ENCODE results near the gene PLXDC2. TPM values are rescaled to one million over a fixed set of nuclear protein-coding genes. Genes with fewer than 3 reads are reported as not detected.
"Not testable (repeated sequence)": the region's sequence is repeated elsewhere in the genome, so short reads cannot be mapped to it uniquely, and the experiment has no call there.

PLXDC2 gene
- total and polyA plus RNA-seq, 2 donors (not counting 1 experiment from before 2014, with no cell fraction given) = 4.2 to 5.1 TPM

DNA sequence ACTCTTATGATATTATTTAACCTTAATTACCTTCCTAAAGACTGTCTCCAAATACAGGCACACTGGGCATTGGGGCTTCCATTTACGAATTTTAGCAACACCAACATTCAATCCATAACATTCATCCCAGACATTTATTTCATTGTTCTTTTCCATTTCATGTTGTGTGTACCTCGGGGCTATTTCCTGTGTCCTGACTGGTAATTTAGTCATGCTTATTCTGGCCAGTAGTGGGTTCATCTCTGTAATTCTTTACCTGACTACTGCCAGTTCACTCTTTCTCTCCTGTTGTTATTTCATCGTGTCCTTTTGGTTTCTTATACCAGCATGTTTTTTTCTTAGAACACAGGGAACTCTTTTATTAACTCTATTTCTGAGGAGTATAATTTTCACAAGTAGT lies 225.7 kb downstream of the PLXDC2 start:
- Histone ChIP-seq H3K4me1 (ENCODE audit: control insufficient read depth, extremely low read depth, insufficient read depth, low read length) (no peaks in the 10 kb centered on the region), H3K4me2 (ENCODE audit: extremely low read depth, insufficient read depth, low read length) (no peak overlapping the region), H3K9ac (ENCODE audit: insufficient read depth, low read length) (no peak overlapping the region), H3K27ac (ENCODE audit: insufficient read depth, low read length) (no peak overlapping the region), H3K27me3 (ENCODE audit: control insufficient read depth, insufficient read depth, low read length) (no peaks in the 10 kb centered on the region), H2AFZ (ENCODE audit: low read length) (no peak overlapping the region), H3K79me2 (ENCODE audit: control insufficient read depth, insufficient read depth, low read length) (no peaks in the 10 kb centered on the region), H3K4me3 (replicated peaks in 1 of 4; ENCODE audit: control extremely low read depth in 1 of 4, insufficient read depth in 1 of 4, low read depth in 3 of 4, low read length in 4 of 4) (no peak overlapping the region), H4K20me1 (ENCODE audit: control insufficient read depth, extremely low read depth, insufficient read depth, low read length) (no peaks in the 10 kb centered on the region), H3K9me3 (ENCODE audit: control insufficient read depth, insufficient read depth, low read depth, low read length) (no peaks in the 10 kb centered on the region), H3K36me3 (ENCODE audit: control insufficient read depth, insufficient read depth, low read length) (no peaks in the 10 kb centered on the region)
- DNase-seq (ENCODE audit: low read depth in 2 of 2) = no peak
- TF ChIP-seq, protein P1, sequence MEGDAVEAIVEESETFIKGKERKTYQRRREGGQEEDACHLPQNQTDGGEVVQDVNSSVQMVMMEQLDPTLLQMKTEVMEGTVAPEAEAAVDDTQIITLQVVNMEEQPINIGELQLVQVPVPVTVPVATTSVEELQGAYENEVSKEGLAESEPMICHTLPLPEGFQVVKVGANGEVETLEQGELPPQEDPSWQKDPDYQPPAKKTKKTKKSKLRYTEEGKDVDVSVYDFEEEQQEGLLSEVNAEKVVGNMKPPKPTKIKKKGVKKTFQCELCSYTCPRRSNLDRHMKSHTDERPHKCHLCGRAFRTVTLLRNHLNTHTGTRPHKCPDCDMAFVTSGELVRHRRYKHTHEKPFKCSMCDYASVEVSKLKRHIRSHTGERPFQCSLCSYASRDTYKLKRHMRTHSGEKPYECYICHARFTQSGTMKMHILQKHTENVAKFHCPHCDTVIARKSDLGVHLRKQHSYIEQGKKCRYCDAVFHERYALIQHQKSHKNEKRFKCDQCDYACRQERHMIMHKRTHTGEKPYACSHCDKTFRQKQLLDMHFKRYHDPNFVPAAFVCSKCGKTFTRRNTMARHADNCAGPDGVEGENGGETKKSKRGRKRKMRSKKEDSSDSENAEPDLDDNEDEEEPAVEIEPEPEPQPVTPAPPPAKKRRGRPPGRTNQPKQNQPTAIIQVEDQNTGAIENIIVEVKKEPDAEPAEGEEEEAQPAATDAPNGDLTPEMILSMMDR (conservative IDR thresholded peaks at IDR 0.05 in 1 of 2, IDR thresholded peaks at IDR 0.05 in 1 of 2; ENCODE audit: low read depth in 1 of 2, low read length in 2 of 2) = no peak
- TF ChIP-seq EZH2 (IDR thresholded peaks at IDR 0.05; ENCODE audit: low read length, missing control alignments) = no peak

GRCh38 chr10:20045100-20045499 lies 228.9 kb downstream of the PLXDC2 start:
- not testable (repeated sequence) for H3K9me3 ChIP-seq (ENCODE audit: control insufficient read depth, insufficient read depth, low read depth, low read length); H2AFZ ChIP-seq (ENCODE audit: low read length); H3K27me3 ChIP-seq (ENCODE audit: control insufficient read depth, insufficient read depth, low read length); H3K36me3 ChIP-seq (ENCODE audit: control insufficient read depth, insufficient read depth, low read length); H3K4me3 ChIP-seq (replicated peaks in 1 of 4; ENCODE audit: control extremely low read depth in 1 of 4, insufficient read depth in 1 of 4, low read depth in 3 of 4, low read length in 4 of 4); H3K9ac ChIP-seq (ENCODE audit: insufficient read depth, low read length); H3K4me2 ChIP-seq (ENCODE audit: extremely low read depth, insufficient read depth, low read length); H4K20me1 ChIP-seq (ENCODE audit: control insufficient read depth, extremely low read depth, insufficient read depth, low read length); H3K27ac ChIP-seq (ENCODE audit: insufficient read depth, low read length); DNase-seq (ENCODE audit: low read depth in 2 of 2); H3K79me2 ChIP-seq (ENCODE audit: control insufficient read depth, insufficient read depth, low read length); H3K4me1 ChIP-seq (ENCODE audit: control insufficient read depth, extremely low read depth, insufficient read depth, low read length)

- Histone ChIP-seq H3K4me3 (replicated peaks in 1 of 4; ENCODE audit: control extremely low read depth in 1 of 4, insufficient read depth in 1 of 4, low read depth in 3 of 4, low read length in 4 of 4) (no peak overlapping the region), H3K4me2 (ENCODE audit: extremely low read depth, insufficient read depth, low read length) (no peak overlapping the region), H3K27me3 (ENCODE audit: control insufficient read depth, insufficient read depth, low read length) (no peaks in the 10 kb centered on the region), H3K79me2 (ENCODE audit: control insufficient read depth, insufficient read depth, low read length) (no peaks in the 10 kb centered on the region), H4K20me1 (ENCODE audit: control insufficient read depth, extremely low read depth, insufficient read depth, low read length) (no peaks in the 10 kb centered on the region), H3K9ac (ENCODE audit: insufficient read depth, low read length) (no peak overlapping the region), H3K27ac (ENCODE audit: insufficient read depth, low read length) (no peak overlapping the region), H2AFZ (ENCODE audit: low read length) (no peak overlapping the region), H3K4me1 (ENCODE audit: control insufficient read depth, extremely low read depth, insufficient read depth, low read length) (no peaks in the 10 kb centered on the region), H3K36me3 (ENCODE audit: control insufficient read depth, insufficient read depth, low read length) (no peaks in the 10 kb centered on the region), H3K9me3 (ENCODE audit: control insufficient read depth, insufficient read depth, low read depth, low read length) (no peaks in the 10 kb centered on the region)
- no peak for DNase-seq (ENCODE audit: low read depth in 2 of 2)
- TF ChIP-seq, protein P1 (conservative IDR thresholded peaks at IDR 0.05 in 1 of 2, IDR thresholded peaks at IDR 0.05 in 1 of 2; ENCODE audit: low read depth in 1 of 2, low read length in 2 of 2) = no peak
- TF ChIP-seq EZH2 (IDR thresholded peaks at IDR 0.05; ENCODE audit: low read length, missing control alignments) = no peak
Measured at GRCh38 chr10:20048161-20048560, 231.9 kb downstream of the PLXDC2 start.
